ENCODE results near the gene FEZF1. TPM values are rescaled to one million over a fixed set of nuclear protein-coding genes. Genes with fewer than 3 reads are reported as not detected.
"Not testable (repeated sequence)": the region's sequence is repeated elsewhere in the genome, so short reads cannot be mapped to it uniquely, and the experiment has no call there.

The FEZF1 gene
- total and polyA plus RNA-seq, 3 donors from 2014 or later = 3.1 to 9.8 (median 5.6) TPM

- H3K9me3 ChIP-seq = no peaks in the 10 kb centered on the region
- no peak for DNase-seq
- WGBS, 2 donors = 77 to 78% methylated on average over 2 of the region's 2 CpGs
- no peaks in the 10 kb centered on the region for H3K4me1 ChIP-seq
- no peak overlapping the region for H3K27ac ChIP-seq
- H3K36me3 ChIP-seq (ENCODE audit: low read depth, missing control alignments) = no peaks in the 10 kb centered on the region
- no peak for TF ChIP-seq CTCF (IDR thresholded peaks at IDR 0.05)
- H3K4me3 ChIP-seq = no peak overlapping the region
- intact Hi-C loops (cut with DNase I; ENCODE audit: low total_unique reads) = no loop called here
- peaks cover 11% of the 10 kb centered on the region for H3K27me3 ChIP-seq
Measured at GRCh38 chr7:122298618-122299017, 5.9 kb downstream of the FEZF1 start.

DNA sequence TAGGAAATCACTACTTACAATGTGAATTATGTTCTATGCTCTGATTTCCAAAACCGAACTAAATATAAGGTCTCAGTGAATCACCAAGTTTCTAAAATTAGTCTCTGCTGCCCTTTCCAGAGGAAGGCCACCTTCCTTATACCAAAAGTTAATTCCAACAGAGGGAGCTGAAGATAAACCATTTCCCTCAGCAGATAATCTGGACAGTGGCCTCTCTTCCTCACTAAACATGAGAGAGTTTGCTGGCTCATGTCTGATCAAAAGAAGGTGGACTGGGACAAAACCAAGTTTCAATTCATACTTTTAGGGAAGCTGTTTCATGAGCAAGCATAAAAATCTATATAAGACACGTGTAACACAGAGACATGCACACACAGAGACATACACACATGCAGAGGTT lies 6.4 kb downstream of the FEZF1 start:
- Histone ChIP-seq H3K27me3 (peaks cover 11% of the 10 kb centered on the region), H3K4me1 (no peaks in the 10 kb centered on the region), H3K4me3 (no peak overlapping the region), H3K36me3 (ENCODE audit: low read depth, missing control alignments) (no peaks in the 10 kb centered on the region), H3K9me3 (no peaks in the 10 kb centered on the region), H3K27ac (no peak overlapping the region)
- intact Hi-C loops (cut with DNase I; ENCODE audit: low total_unique reads) = no loop called here
- DNase-seq = no peak
- whole genome bisulfite sequencing, 2 donors = 59 to 61% methylated on average over 2 of the region's 2 CpGs
- no peak for TF ChIP-seq CTCF (IDR thresholded peaks at IDR 0.05)
- no peak for TF ChIP-seq POLR2A (IDR thresholded peaks at IDR 0.05)

DNA sequence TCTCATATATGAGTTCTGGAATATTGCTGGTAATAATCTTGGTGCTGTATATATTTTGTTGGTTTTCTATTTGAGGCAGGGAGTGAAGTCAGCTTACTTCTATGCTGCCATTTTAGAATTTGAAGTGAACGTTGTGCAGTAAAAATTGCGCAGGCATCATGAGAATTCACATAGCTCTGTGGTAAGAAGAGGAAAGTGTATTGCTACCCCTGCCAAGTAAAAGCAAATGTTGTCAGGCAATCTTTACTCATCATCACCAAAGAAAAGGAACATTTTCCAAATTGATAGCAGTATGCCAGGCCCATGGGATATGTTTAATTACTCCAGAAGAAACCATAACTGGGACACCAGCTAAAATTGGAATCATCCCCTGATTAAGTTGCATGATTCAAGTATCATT lies 13.4 kb downstream of the FEZF1 start:
- Histone ChIP-seq H3K4me3 (no peak overlapping the region), H3K27ac (no peak overlapping the region), H3K4me1 (no peaks in the 10 kb centered on the region), H3K9me3 (no peaks in the 10 kb centered on the region), H3K36me3 (ENCODE audit: low read depth, missing control alignments) (no peaks in the 10 kb centered on the region), H3K27me3 (no peaks in the 10 kb centered on the region)
- TF ChIP-seq CTCF (IDR thresholded peaks at IDR 0.05) = no peak
- TF ChIP-seq POLR2A (IDR thresholded peaks at IDR 0.05) = no peak
- WGBS, 2 donors = 80 to 85% methylated on average over 2 of the region's 2 CpGs
- no peak for DNase-seq
- intact Hi-C loops (cut with DNase I; ENCODE audit: low total_unique reads) = no loop called here

GRCh38 chr7:122290476-122290875 lies 14.1 kb downstream of the FEZF1 start:
- 75 to 89% methylated on average over 1 of the region's 1 CpG for WGBS, 2 donors

DNA sequence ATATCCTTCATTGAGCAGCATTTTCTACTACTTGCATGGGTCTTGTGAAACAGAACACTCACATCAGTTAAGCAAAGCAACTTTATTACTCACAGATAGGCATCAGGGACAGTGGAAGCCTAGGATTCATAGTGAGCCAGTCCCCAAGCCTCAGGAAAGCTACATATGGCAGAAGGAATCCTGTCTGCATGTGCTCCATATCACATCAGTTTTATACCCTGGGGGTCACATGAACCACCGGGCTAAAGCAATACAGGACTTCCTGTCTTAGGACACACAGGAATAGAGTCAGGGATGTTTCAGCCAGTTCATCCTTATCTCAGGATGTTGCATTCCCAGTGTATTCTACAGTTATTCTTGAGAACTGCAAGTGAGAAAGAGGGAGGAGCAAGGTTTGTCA lies 15.1 kb downstream of the FEZF1 start:
- H3K9me3 ChIP-seq = no peaks in the 10 kb centered on the region
- H3K36me3 ChIP-seq (ENCODE audit: low read depth, missing control alignments) = no peaks in the 10 kb centered on the region
- no peak for DNase-seq
- H3K27me3 ChIP-seq = no peaks in the 10 kb centered on the region
- intact Hi-C loops (cut with DNase I; ENCODE audit: low total_unique reads) = no loop called here
- no peaks in the 10 kb centered on the region for H3K4me1 ChIP-seq
- WGBS, 2 donors = 83 to 90% methylated on average over 1 of the region's 1 CpG
- H3K4me3 ChIP-seq = no peak overlapping the region
- TF ChIP-seq POLR2A (IDR thresholded peaks at IDR 0.05) (no peak), CTCF (IDR thresholded peaks at IDR 0.05) (no peak)
- no peak overlapping the region for H3K27ac ChIP-seq

More at GRCh38 chr7:122290476-122290875, 14.1 kb downstream of the FEZF1 start:
- H3K27me3 ChIP-seq = no peaks in the 10 kb centered on the region
- intact Hi-C loops (cut with DNase I; ENCODE audit: low total_unique reads) = no loop called here
- no peaks in the 10 kb centered on the region for H3K9me3 ChIP-seq
- no peak overlapping the region for H3K4me3 ChIP-seq
- no peaks in the 10 kb centered on the region for H3K4me1 ChIP-seq
- H3K27ac ChIP-seq = no peak overlapping the region
- no peak for DNase-seq
- H3K36me3 ChIP-seq (ENCODE audit: low read depth, missing control alignments) = no peaks in the 10 kb centered on the region
- TF ChIP-seq POLR2A (IDR thresholded peaks at IDR 0.05) = no peak

DNA sequence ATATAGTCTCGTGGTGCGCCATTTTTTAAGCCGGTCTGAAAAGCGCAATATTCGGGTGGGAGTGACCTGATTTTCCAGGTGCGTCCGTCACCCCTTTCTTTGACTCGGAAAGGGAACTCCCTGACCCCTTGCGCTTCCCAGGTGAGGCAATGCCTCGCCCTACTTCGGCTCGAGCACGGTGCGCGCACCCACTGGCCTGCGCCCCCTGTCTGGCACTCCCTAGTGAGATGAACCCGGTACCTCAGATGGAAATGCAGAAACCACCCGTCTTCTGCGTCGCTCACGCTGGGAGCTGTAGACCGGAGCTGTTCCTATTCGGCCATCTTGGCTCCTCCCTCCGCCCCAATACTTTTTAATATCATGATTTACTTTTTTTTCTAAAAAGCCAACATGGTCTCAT lies 19.9 kb downstream of the FEZF1 start:
- H3K27me3 ChIP-seq; intact Hi-C loops (cut with DNase I; ENCODE audit: low total_unique reads); H3K9me3 ChIP-seq; H3K27ac ChIP-seq; H3K4me1 ChIP-seq; H3K36me3 ChIP-seq (ENCODE audit: low read depth, missing control alignments); H3K4me3 ChIP-seq; DNase-seq: not testable (repeated sequence)
- 89 to 97% methylated on average over 9 to 23 of the region's 24 CpGs for WGBS, 2 donors

All from testis (tissue), 3 donors.